AG08396 (cell line): ENCODE data around the gene MAP4K1.
A peak's percentile ranks its signal among the peaks of the same experiment; 100 is the strongest.
"Not testable (repeated sequence)": the region's sequence is repeated elsewhere in the genome, so short reads cannot be mapped to it uniquely, and the experiment has no call there.

Source experiments
- DNase-seq: peaks from one replicate; pipeline ENCODE4 v3.0.0; 2012; ENCODE audit warnings: low spot score, mixed read lengths

MAP4K1 gene

GRCh38 chr19:38624822-38625221, 7.1 kb upstream of the MAP4K1 start:
- no peak for DNase-seq

- no peak for DNase-seq
Observed at GRCh38 chr19:38619361-38620174, 1.8 kb upstream of the MAP4K1 start.

DNA sequence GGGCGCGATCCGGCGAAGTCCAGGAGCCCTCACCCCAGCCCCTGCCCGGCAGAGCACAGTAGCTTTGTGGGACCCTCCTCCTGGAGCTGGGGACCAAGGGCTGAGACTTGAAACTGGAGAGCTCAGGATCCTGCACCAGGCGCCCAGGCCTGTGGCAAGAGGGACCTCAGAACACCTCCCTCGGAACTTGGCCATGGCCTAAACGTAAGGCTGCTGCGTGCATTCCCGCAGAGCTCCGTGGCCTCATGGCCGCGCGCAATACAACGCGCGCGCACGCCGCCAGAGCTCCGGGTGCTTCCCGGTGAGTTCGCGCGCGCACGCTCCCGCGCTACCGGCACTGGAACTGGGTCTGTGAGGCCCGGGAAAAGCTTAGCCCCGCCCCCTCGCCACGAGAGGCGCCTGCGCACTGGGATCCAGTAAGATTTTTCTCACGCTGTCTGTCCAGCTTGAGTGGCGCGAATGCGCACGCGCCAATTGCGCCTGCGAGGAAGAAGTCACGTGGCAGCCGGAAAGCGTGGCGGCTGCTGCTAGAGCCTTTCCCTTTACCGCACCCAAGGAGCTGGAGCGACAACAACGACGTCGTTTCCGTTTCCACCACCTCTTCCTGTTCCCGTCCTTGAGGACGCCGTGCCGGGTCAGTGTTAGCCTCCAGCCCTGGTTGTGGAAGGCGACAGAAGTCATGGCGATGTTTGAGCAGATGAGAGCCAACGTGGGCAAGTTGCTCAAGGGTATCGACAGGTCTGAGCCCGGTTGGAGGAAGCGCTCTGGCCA, 1.0 kb upstream of the MAP4K1 start, which contains the start of gene EIF3K:
EIF3K (plus strand) TSS at position 599 of the 771 bp plus-strand sequence; CDS start at position 680, 81 bp downstream.
- DNase-seq, result peak; percentile 99

DNA sequence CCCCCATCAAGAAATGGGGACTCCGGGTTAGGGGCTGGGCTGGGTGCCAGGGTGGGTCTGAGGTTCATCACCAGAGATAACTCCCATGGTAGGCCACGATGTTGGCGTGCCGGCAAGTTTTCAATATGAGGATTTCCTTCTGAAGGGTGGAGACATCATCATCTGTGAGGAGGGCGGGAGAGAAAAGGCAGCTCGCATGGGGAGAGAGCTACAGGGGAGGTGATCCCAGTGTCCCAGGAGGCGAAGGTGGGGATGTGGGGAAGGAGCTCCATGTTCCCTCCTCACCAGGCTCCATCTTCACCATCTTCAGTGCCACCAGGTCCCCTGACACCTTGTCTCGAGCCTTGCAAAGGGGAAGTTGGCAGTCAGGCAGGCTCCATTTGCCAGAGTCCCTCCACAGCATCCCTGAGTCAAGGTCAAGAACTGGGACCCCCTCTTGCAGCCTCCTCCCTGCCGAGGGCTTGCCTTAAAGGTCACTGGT, 430 bp downstream of the MAP4K1 start:
- DNase-seq, result no peak

GRCh38 chr19:38616265-38616664, 1.5 kb downstream of the MAP4K1 start:
- DNase-seq, result no peak

DNA sequence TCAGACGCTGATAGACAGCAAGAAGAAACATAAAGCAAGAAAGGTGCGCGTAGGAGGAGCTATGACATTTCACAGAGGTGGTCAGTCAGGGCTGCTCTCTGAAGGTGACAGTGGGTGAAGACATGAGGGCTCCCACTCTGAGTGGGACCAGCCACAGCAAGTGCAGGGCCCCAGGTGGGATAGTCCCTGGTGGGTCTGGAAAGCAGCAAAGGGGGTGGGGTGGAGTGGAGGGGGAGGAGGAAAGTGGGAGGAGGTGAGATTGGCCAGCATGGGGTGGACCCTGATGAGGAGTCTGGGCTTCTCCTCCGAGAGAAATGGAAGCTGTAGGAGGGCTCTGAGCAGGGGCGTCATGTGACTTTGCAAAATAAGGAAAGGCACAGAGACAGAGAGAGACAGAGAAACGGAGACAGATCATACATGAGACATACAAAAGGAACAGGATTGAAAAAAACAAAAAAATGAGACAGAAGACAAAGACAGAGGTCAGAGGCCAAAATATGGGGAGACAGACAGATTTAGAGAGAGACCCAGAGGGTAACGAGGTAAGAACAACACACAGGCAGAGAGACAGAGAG, 2.7 kb downstream of the MAP4K1 start:
- DNase-seq, result no peak

GRCh38 chr19:38614289-38614688, 3.5 kb downstream of the MAP4K1 start:
- DNase-seq, result no peak

DNA sequence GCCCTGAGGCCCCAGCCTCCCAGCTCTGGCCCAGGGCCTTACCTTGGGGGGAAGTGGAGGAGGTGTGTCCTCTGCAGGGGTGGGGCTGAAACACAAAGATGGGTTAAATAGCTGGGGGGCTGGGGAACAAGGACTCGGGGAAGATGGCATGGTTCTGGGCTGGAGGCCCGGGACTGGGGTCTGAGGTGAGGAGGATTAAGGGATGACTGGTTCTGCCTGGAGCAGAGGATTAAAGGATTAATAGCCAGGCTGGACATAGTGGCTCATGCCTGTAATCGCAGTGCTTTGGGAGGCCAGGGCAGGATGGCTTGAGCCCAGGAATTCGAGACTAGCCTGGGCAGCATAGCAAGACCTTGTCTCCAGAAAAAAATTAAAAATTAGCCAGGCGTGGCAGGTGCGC, 11.6 kb downstream of the MAP4K1 start:
- DNase-seq, result no peak

DNA sequence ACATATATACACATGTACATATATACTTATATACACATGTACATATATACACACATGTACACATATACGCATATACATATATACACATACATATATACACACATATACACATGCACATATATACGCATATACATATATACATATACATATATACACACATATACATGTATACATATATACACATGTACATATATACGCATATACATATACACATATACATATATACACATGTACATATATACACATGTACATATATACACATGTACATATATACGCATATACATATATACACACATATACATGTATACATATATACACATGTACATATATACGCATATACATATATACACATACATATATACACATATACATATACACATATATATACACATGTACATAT, 14.9 kb downstream of the MAP4K1 start:
- not testable (repeated sequence) for DNase-seq

- DNase-seq, result no peak
Observed at GRCh38 chr19:38599722-38600121, 18.0 kb downstream of the MAP4K1 start.

- no peak for DNase-seq
Observed at GRCh38 chr19:38597075-38597474, 20.7 kb downstream of the MAP4K1 start.

DNA sequence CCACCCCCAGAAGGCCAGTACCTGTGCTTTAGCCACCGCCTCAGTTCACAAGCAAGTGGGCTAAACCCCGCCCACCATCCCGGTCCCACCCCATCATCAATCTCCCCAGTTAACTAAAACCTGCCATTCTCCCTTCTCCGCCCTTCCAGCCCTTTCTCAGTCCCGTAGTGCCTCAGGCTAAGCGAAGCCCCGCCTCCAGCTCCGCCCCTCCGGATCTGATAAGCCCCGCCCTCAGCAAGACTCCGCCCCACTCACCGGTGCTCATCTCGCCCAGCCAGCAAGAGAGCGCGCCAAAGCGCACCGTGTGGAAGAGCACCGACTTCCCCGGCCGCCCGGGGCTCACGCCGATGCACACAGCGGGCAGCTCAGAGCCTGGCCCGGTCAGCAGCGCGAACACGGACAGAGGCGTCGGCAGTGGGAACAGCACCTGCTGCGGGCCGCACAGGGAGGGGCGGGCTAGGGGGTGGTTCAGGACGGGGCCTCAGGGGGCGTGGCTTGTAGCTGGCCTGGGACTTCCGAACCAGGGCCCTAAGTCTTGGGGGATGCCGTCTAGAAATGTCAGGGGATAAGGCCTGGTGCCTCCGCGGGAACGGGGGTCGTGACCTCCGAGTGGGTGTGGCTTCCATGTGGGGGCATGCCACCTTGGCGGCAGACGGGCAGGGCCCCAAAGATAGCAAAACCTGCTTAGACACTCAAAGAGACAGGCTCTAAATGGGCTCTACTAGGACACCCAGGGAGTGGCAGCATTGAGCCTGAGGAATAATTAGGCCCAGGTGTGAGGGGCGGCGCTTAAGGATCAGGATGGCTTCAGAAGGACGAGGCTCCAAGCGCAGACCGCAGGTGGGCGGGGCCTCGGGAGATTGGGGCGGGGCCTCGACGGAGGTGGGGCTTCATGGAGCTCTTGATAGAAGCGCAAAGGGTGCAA, 21.4 kb downstream of the MAP4K1 start:
- DNase-seq, result peak; percentile 50

DNA sequence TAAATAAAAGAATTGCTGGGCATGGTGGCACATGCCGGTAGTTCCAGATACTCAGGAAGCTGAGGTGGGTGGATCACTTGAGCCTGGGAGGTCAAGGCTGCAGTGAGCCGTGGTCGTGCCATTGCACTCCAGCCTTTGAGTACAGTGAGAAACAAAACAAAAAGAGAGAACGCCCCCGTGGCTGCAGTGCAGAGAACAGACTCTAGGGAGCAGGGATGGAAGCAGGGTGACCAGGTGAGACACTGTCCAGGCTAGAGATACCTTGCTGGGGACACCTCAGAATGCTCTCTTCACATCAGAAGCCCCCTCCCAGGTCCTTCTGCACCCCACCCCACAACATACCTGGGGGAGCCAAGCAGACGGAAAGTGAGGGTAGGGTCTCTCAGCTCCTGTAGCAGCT, 24.8 kb downstream of the MAP4K1 start:
- DNase-seq, result no peak

DNA sequence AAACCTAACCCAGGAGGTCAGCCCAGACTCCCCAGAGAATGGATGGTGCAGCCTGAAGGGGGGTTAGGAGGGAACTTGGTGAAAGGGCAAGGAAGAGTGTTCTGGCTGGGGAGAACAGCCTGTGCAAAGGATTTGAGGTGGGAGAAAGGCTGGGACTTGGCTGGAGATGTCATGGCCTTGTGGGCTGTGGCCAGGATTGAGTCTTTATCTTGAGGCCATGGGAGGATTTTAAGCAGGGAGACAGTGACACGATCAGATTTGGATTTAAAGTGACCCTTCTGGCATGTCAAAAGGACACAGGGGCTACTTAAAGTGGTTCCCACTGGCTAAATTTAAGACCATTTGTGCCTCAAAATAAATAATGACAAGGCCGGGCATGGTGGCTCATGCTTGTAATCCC, 29.7 kb downstream of the MAP4K1 start:
- DNase-seq, result no peak

GRCh38 chr19:38587562-38587961, 30.2 kb downstream of the MAP4K1 start:
- DNase-seq, result no peak

GRCh38 chr19:38583985-38584305, 33.8 kb downstream of the MAP4K1 start:
- no peak for DNase-seq

GRCh38 chr19:38583219-38583984, 34.4 kb downstream of the MAP4K1 start:
- DNase-seq, result no peak

GRCh38 chr19:38580080-38580479, 37.7 kb downstream of the MAP4K1 start:
- no peak for DNase-seq

DNA sequence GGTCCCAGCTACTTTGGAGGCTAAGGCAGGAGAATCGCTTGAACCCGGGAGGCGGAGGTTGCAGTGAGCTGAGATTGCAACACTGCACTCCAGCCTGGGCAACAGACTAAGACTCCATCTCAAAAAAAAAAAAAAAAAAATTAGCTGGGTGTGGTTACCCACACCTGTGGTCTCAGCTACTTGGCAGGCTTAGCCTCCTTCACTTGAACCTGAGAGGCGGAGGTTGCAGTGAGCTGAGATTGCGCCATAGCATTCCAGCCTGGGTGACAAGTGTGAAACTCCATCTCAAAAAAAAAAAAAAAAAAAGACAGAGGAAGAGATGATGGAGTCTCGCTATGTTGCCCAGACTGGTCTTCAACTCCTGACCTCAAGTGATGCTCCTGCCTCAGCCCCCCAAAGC, 38.4 kb downstream of the MAP4K1 start:
- not testable (repeated sequence) for DNase-seq

- DNase-seq, result no peak
Observed at GRCh38 chr19:38577826-38578225, 39.9 kb downstream of the MAP4K1 start.

DNA sequence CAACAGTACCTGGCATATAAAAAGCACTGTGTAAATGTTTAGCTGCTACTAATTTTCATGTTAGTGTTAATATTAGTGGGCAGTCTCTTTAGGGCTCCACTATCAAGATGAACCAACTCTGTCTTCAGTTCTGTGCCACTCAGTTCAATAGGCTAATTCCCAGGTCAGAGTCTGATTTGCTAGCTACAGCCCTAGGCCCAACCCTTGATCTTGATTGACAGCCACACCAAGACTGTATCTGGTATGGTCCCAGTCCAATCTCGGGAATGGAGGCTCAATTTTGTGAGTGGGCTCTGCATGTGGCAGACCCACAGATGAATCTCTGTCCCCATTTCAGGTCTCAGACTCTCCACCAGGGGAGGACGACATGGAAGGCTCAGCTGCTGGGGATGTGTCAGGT, 46.1 kb downstream of the MAP4K1 start:
- DNase-seq, result no peak
